ENCODE data around the gene C20orf144. TPM values are rescaled to one million over a fixed set of nuclear protein-coding genes. Genes with fewer than 3 reads are reported as not detected.
A peak's percentile ranks its signal among the peaks of the same experiment; 100 is the strongest.
"Not testable (repeated sequence)": the region's sequence is repeated elsewhere in the genome, so short reads cannot be mapped to it uniquely, and the experiment has no call there.

Gene C20orf144
- total RNA-seq, 4 donors from 2014 or later, result not detected

- H3K4me3 ChIP-seq, result no peak overlapping the region
- peaks cover 41% of the 10 kb centered on the region for H3K4me1 ChIP-seq
- TF ChIP-seq POLR2AphosphoS5 (IDR thresholded peaks at IDR 0.05) (no peak), EP300 (IDR thresholded peaks at IDR 0.05) (no peak), POLR2A (IDR thresholded peaks at IDR 0.05) (no peak), CTCF (IDR thresholded peaks at IDR 0.05) (no peak)
- DNase-seq (ENCODE audit: low spot score in 2 of 2), result peak in 1 of 2 donors; percentile 57
- no peaks in the 10 kb centered on the region for H3K27me3 ChIP-seq
- no peaks in the 10 kb centered on the region for H3K9me3 ChIP-seq
- no peak overlapping the region for H3K27ac ChIP-seq
- 95% methylated on average over 5 of the region's 5 CpGs for WGBS
- H3K36me3 ChIP-seq, result peaks cover 29% of the 10 kb centered on the region
Observed at GRCh38 chr20:33646191-33646590, 15.9 kb upstream of the C20orf144 start.

- Histone ChIP-seq H3K4me3 (peak overlapping the region; percentile 11), H3K36me3 (peaks cover 22% of the 10 kb centered on the region), H3K27ac (peak overlapping the region; percentile 64), H3K4me1 (peaks cover 48% of the 10 kb centered on the region)
- DNase-seq (ENCODE audit: low spot score in 2 of 2), result peak in 1 of 2 donors; percentile 44
- not testable (repeated sequence) for H3K9me3 ChIP-seq, H3K27me3 ChIP-seq
- WGBS, result 58% methylated on average over 14 of the region's 14 CpGs
Observed at GRCh38 chr20:33646959-33647602, 15.0 kb upstream of the C20orf144 start.

GRCh38 chr20:33647603-33648395 is 14.3 kb upstream of the C20orf144 start:
- peaks cover 48% of the 10 kb centered on the region for H3K4me1 ChIP-seq
- 33% methylated on average over 10 of the region's 11 CpGs for WGBS
- TF ChIP-seq POLR2AphosphoS5 (IDR thresholded peaks at IDR 0.05) (no peak), POLR2A (IDR thresholded peaks at IDR 0.05) (no peak), EP300 (IDR thresholded peaks at IDR 0.05) (no peak), CTCF (IDR thresholded peaks at IDR 0.05) (no peak)
- H3K9me3 ChIP-seq, result no peaks in the 10 kb centered on the region
- H3K27me3 ChIP-seq, result no peaks in the 10 kb centered on the region
- DNase-seq (ENCODE audit: low spot score in 2 of 2), result peak in 1 of 2 donors; percentile 78
- peak overlapping the region; percentile 64 for H3K27ac ChIP-seq
- peak overlapping the region; percentile 11 for H3K4me3 ChIP-seq
- peaks cover 22% of the 10 kb centered on the region for H3K36me3 ChIP-seq

GRCh38 chr20:33648396-33649004 is 13.6 kb upstream of the C20orf144 start:
- H3K4me1 ChIP-seq, result peaks cover 54% of the 10 kb centered on the region
- peak in 1 of 2 donors; percentile 76 for DNase-seq (ENCODE audit: low spot score in 2 of 2)
- peaks cover 19% of the 10 kb centered on the region for H3K36me3 ChIP-seq
- peak overlapping the region; percentile 64 for H3K27ac ChIP-seq
- no peaks in the 10 kb centered on the region for H3K9me3 ChIP-seq
- no peaks in the 10 kb centered on the region for H3K27me3 ChIP-seq
- H3K4me3 ChIP-seq, result no peak overlapping the region
- WGBS, result 63% methylated on average over 12 of the region's 14 CpGs
- TF ChIP-seq EP300 (IDR thresholded peaks at IDR 0.05), result no peak
- no peak for TF ChIP-seq POLR2AphosphoS5 (IDR thresholded peaks at IDR 0.05)
- no peak for TF ChIP-seq POLR2A (IDR thresholded peaks at IDR 0.05)
- TF ChIP-seq CTCF (IDR thresholded peaks at IDR 0.05), result no peak

GRCh38 chr20:33649201-33649681 is 12.9 kb upstream of the C20orf144 start:
- Histone ChIP-seq H3K27ac (peak overlapping the region; percentile 64), H3K4me1 (peaks cover 62% of the 10 kb centered on the region), H3K27me3 (no peaks in the 10 kb centered on the region), H3K36me3 (peaks cover 14% of the 10 kb centered on the region), H3K9me3 (no peaks in the 10 kb centered on the region), H3K4me3 (no peak overlapping the region)
- DNase-seq (ENCODE audit: low spot score in 2 of 2), result peak in 1 of 2 donors; percentile 82
- TF ChIP-seq POLR2AphosphoS5 (IDR thresholded peaks at IDR 0.05), result no peak
- TF ChIP-seq EP300 (IDR thresholded peaks at IDR 0.05), result no peak
- no peak for TF ChIP-seq CTCF (IDR thresholded peaks at IDR 0.05)
- no peak for TF ChIP-seq POLR2A (IDR thresholded peaks at IDR 0.05)
- 77% methylated on average over 19 of the region's 19 CpGs for WGBS
